SK-N-SH (cell line): ENCODE results near the gene SMARCA2. TPM values are rescaled to one million over a fixed set of nuclear protein-coding genes. Genes with fewer than 3 reads are reported as not detected.

Experiments used
- CTCF ChIA-PET: fragments of 300-600, 350-600 bp; formaldehyde crosslinking; extraction: SDS; loops from one replicate; lab custom pipeline; 2021; lab: Yijun Ruan, JAX
- POLR2A ChIA-PET: fragments of 350-600 bp; sonication (Branson Sonifier 250); formaldehyde crosslinking; extraction: SDS; loops from one replicate; lab custom pipeline; 2020; ENCODE audit warnings: antibody characterized with exemption, inconsistent platforms; lab: Yijun Ruan, JAX
- DNase-seq: peaks from one replicate; pipeline ENCODE4 v3.0.0; 2012
- H2AFZ ChIP-seq: fragments of 200-600 bp; sonication (generic); 2 replicates; pipeline ENCODE4 v1.8.1; 2016; ENCODE audit warnings: antibody characterized with exemption, mild to moderate bottlenecking, low read depth
- H3F3A ChIP-seq: fragments of 200-600 bp; sonication (generic); replicated peaks from 2 replicates; pipeline ENCODE3; 2016; ENCODE audit warnings: antibody characterized with exemption, mild to moderate bottlenecking; ENCODE audit not compliant: insufficient read depth
- H3K27ac ChIP-seq, 2 experiments: fragments of 200-500 bp in 1 of 2; fragments of 200-600 bp in 1 of 2; sonication (Bioruptor generic) in 1 of 2; sonication (generic), shearing (Covaris generic) in 1 of 2; 2 replicates each; pipeline versions ENCODE4 v1.5.1 to v1.6.1; 2014 to 2016; ENCODE audit warnings: low read depth in 2 of 2, inconsistent platforms in 1 of 2, low read length in 1 of 2, mild to moderate bottlenecking in 1 of 2, mixed read lengths in 1 of 2
- H3K27me3 ChIP-seq: fragments of 200-600 bp; sonication (generic), shearing (Covaris generic); 2 replicates; pipeline ENCODE4 v1.6.1; 2016; ENCODE audit warnings: mixed run types; ENCODE audit not compliant: insufficient read depth
- H3K36me3 ChIP-seq, 2 experiments: fragments of 200-500 bp in 1 of 2; fragments of 200-600 bp in 1 of 2; sonication (Bioruptor generic) in 1 of 2; sonication (generic) in 1 of 2; replicated peaks in 1 of 2; 2 replicates each; pipeline versions ENCODE3 to v1.5.1; 2014 to 2016; ENCODE audit warnings: low read length in 1 of 2, mild to moderate bottlenecking in 1 of 2; ENCODE audit not compliant: insufficient read depth in 2 of 2, control insufficient read depth in 1 of 2
- H3K4me1 ChIP-seq, 2 experiments: fragments of 200-500 bp in 1 of 2; fragments of 200-600 bp in 1 of 2; sonication (Bioruptor generic) in 1 of 2; sonication (generic), shearing (Covaris generic) in 1 of 2; 2 replicates each; pipeline versions ENCODE4 v1.5.1 to v1.6.1; 2014 to 2016; ENCODE audit warnings: low read depth in 1 of 2, low read length in 1 of 2, mixed run types in 1 of 2; ENCODE audit not compliant: insufficient read depth in 2 of 2, control insufficient read depth in 1 of 2
- H3K4me2 ChIP-seq: fragments of 200-600 bp; sonication (generic), shearing (Covaris generic); 2 replicates; pipeline ENCODE4 v1.6.1; 2017; ENCODE audit warnings: mixed run types
- H3K4me3 ChIP-seq, 2 experiments: fragments of 200-500 bp in 1 of 2; fragments of 200-600 bp in 1 of 2; sonication (Bioruptor generic) in 1 of 2; sonication (generic), shearing (Covaris generic) in 1 of 2; 2 replicates each; pipeline versions ENCODE4 v1.5.1 to v1.8.1; 2014 to 2016; ENCODE audit warnings: low read depth in 2 of 2, inconsistent platforms in 1 of 2, low read length in 1 of 2, mild to moderate bottlenecking in 1 of 2, mixed read lengths in 1 of 2, moderate library complexity in 1 of 2
- H3K79me2 ChIP-seq: fragments of 200-600 bp; sonication (generic); 2 replicates; pipeline ENCODE4 v1.8.1; 2017; ENCODE audit warnings: mild to moderate bottlenecking; ENCODE audit not compliant: insufficient read depth
- H3K9ac ChIP-seq: fragments of 200-600 bp; sonication (generic); 2 replicates; pipeline ENCODE4 v1.6.1; 2017; ENCODE audit warnings: mixed run types
- H3K9me2 ChIP-seq: fragments of 200-600 bp; sonication (generic); 2 replicates; pipeline ENCODE4 v1.6.1; 2017; ENCODE audit warnings: mixed run types
- H3K9me3 ChIP-seq: fragments of 200-600 bp; sonication (generic); 2 replicates; pipeline ENCODE4 v1.6.1; 2017; ENCODE audit warnings: mixed run types, mild to moderate bottlenecking, moderate library complexity
- H4K20me1 ChIP-seq: fragments of 200-600 bp; sonication (generic); 2 replicates; pipeline ENCODE4 v1.6.1; 2017; ENCODE audit warnings: mild to moderate bottlenecking, mixed run types; ENCODE audit not compliant: insufficient read depth
- CTCF ChIP-seq: fragments of 200-600 bp; sonication (generic); IDR thresholded peaks from 2 replicates; pipeline ENCODE4 v1.6.1; 2017; ENCODE audit warnings: antibody characterized with exemption, mild to moderate bottlenecking, moderate library complexity
- GABPA ChIP-seq: IDR thresholded peaks from 2 replicates; pipeline ENCODE4 v1.4.0; 2012; ENCODE audit warnings: low read depth, mild to moderate bottlenecking
- MAX ChIP-seq: IDR thresholded peaks from 2 replicates; pipeline ENCODE4 v1.4.0; 2012; ENCODE audit warnings: low read depth
- NRF1 ChIP-seq: IDR thresholded peaks from 2 replicates; pipeline ENCODE4 v1.6.1; 2012; ENCODE audit warnings: low read depth, mild to moderate bottlenecking, low read length
- POLR2AphosphoS5 ChIP-seq: IDR thresholded peaks from 2 replicates; pipeline ENCODE4 v1.6.1; 2012; ENCODE audit warnings: low read depth, low read length
- RAD21 ChIP-seq: IDR thresholded peaks from 2 replicates; pipeline ENCODE4 v1.6.1; 2012; ENCODE audit warnings: mild to moderate bottlenecking, low read length
- RCOR1 ChIP-seq: fragments of 150-350 bp; IDR thresholded peaks from 2 replicates; pipeline ENCODE4 v1.6.1; 2017; ENCODE audit warnings: antibody characterized with exemption, low read length
- REST ChIP-seq: IDR thresholded peaks from 2 replicates; pipeline ENCODE4 v1.6.1; 2012; ENCODE audit warnings: mild to moderate bottlenecking, low read depth, low read length, moderate library complexity
- SIN3A ChIP-seq: IDR thresholded peaks from 2 replicates; pipeline ENCODE4 v1.6.1; 2012; ENCODE audit warnings: low read depth, mild to moderate bottlenecking, low read length, moderate library complexity, borderline replicate concordance
- SMC3 ChIP-seq: IDR thresholded peaks from 2 replicates; pipeline ENCODE4 v1.6.1; 2012; ENCODE audit warnings: low read depth, low read length, improper control_type of control experiment
- TCF12 ChIP-seq: IDR thresholded peaks from 2 replicates; pipeline ENCODE4 v1.4.0; 2012
- TEAD4 ChIP-seq: IDR thresholded peaks from 2 replicates; pipeline ENCODE4 v1.4.0; 2012; ENCODE audit warnings: mild to moderate bottlenecking, borderline replicate concordance; ENCODE audit not compliant: insufficient read depth
- USF1 ChIP-seq: IDR thresholded peaks from 2 replicates; pipeline ENCODE4 v1.4.0; 2012; ENCODE audit warnings: low read depth, borderline replicate concordance
- YY1 ChIP-seq: IDR thresholded peaks from 2 replicates; pipeline ENCODE4 v1.4.0; 2012; ENCODE audit warnings: low read depth, mild to moderate bottlenecking
- WGBS: methylation state at CpG from one replicate; pipeline ENCODE4 v1.1.6; 2017; ENCODE audit warnings: low lambda C conversion rate; 5-methylcytosine and 5-hydroxymethylcytosine counted together
- polyA plus RNA-seq, 3 experiments: library from polyadenylated mRNA; depleted of rRNA; stranded (reverse); fragments of >200 nt; gene quantifications; 2 replicates each; pipeline ENCODE4 v1.2.3, GENCODE V29; 2012

The SMARCA2 gene
- polyA plus RNA-seq, 1 of the 3 experiments (the other 2 are of a cell fraction): 17.4 TPM

- TF ChIP-seq SMC3 (no peak), SIN3A (no peak), TCF12 (no peak), NRF1 (no peak), GABPA (no peak), CTCF (no peak), MAX (no peak), REST (no peak), YY1 (no peak), POLR2AphosphoS5 (no peak), RAD21 (no peak), TEAD4 (no peak), RCOR1 (no peak), USF1 (no peak)
- Histone ChIP-seq H3K79me2 (no peaks in the 10 kb centered on the region), H3K36me3 (no peaks in the 10 kb centered on the region), H3F3A (no peaks in the 10 kb centered on the region), H4K20me1 (no peaks in the 10 kb centered on the region), H3K9ac (no peak overlapping the region), H3K27me3 (no peaks in the 10 kb centered on the region), H3K4me1 (no peaks in the 10 kb centered on the region), H2AFZ (no peak overlapping the region), H3K4me3 (no peak overlapping the region), H3K9me2 (no peaks in the 10 kb centered on the region), H3K9me3 (no peaks in the 10 kb centered on the region), H3K4me2 (no peak overlapping the region), H3K27ac (no peak overlapping the region)
- 94% methylated on average over 3 of the region's 3 CpGs for WGBS
- ChIA-PET CTCF (interaction anchor here (1.1 to 3.6 kb wide), 2 partner anchors 247 to 583 kb away, joined by 3 to 15 read pairs; no protein-coding TSS in a partner anchor), POLR2A (interaction anchor here (0.7 kb wide), 1 partner anchor 50 kb away, joined by 3 read pairs; no protein-coding TSS in a partner anchor)
- DNase-seq: no peak
Measured at GRCh38 chr9:2144619-2145018, 129.5 kb downstream of the SMARCA2 start.
